HG02763 (cell line): ENCODE results near the gene GRM7.

Experiments used
- ATAC-seq: cut with Tn5 transposase; IDR thresholded peaks from one replicate; pipeline ENCODE4 v1.9.1; 2021; ENCODE audit warnings: mild to moderate bottlenecking, moderate library complexity; ENCODE audit not compliant: unreplicated experiment

GRM7 gene

DNA sequence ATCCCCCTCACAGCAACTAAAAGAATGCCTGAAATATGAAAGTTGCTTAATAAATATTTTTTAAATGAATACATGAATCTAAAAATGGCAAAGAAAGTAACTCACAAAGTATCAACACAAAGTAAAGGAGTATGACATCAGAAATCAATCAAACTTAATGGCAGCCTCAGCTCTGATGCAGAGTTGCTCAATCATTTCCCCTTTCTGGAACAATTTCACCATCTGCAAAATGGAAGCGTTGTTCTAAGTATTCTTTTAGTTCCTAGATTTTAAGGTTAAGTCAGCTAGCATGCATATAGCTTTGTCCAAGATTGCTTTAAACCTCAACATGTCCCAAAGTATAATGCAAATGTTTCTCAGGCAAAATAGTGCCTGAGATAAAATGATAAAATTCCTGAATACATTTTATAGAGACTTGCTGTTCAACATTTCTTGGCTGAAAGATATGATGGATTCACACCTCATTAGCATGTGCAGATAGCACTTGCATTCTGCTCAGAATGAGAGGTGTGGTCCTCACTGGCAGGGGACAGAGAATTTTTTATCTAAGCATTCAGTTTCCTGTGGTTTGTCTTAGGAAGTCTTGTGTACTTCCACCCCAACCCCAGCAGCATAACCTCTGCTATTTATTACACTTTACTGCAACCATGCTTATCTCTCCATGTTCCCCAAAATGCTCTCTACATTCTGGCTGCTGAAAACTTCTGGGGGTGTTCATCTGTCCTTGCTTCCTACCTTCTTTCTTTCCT, 429.3 kb downstream of the GRM7 start:
- ATAC-seq, result no peak

DNA sequence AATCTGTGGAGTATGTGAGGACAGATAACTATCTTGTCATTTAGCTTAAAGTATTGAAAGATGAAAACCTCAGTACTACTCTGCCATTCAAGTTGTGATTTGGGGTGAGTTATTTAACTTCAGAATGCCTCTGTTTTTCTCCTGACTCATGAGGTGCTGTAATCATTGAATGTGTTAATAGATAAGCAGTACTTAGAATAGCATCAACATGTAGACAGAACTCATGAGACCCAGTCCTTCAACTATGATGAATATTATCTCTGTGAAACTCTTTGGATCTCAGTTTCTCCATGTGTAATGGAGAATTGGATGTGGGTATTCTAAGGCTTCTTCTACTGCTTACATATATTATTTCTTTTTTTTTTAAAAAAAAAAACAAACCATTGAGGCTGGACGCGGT, 431.4 kb downstream of the GRM7 start:
- no peak for ATAC-seq

DNA sequence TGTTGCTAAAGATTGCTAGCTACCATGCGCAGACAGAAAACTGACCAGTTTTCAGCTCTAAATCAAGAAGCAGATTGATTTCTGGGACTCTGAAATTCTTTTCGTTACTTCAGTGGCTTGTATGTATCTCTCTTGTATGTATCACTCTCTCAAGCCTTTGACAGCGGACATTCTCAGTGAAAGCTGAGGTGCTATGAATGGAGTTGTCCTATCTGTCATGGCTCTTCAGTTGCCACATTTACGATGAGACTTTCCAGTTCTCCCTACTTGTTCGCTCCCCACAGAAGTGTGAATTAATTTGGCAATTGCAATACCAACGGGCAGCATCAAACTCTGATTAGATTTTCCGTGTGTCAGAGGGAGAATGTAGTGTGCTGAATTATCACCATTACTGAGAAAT, 432.4 kb downstream of the GRM7 start:
- no peak for ATAC-seq

DNA sequence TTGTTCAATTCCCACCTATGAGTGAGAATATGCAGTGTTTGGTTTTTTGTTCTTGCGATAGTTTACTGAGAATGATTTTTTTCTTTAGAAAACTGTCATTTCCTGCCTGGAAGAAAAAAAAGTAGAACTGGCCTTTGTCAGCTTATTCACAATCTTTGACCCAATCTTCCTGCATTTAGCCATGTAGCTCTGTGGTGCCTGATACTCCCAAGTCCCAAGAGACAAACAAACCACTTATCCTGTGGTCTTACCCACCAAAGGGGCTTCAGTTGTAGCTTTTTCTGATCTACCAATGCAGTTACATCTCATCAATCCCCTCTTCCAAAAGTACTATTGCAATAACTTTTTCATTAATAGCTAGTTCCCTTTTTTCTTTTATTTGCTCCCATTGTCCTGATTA, 444.6 kb downstream of the GRM7 start:
- no peak for ATAC-seq

DNA sequence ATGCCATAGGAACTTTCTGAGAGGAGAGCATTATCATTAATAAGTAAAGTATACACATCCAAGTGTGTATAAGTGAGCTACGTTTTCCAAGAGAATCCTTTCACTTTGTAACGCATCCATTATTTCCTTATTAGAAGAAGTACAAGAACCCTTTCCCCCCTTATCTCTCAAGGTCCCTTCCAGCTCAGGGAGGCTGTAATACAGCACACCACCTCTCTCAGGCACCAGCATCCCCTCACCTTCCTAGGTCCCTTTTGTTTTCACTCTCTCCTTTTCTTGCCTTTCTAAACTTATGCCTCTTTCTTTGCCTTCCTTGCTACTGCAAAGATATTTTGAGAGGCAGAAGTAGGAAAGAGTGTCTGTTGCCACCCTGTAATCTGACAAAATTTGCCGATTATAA, 446.0 kb downstream of the GRM7 start:
- ATAC-seq, result no peak

DNA sequence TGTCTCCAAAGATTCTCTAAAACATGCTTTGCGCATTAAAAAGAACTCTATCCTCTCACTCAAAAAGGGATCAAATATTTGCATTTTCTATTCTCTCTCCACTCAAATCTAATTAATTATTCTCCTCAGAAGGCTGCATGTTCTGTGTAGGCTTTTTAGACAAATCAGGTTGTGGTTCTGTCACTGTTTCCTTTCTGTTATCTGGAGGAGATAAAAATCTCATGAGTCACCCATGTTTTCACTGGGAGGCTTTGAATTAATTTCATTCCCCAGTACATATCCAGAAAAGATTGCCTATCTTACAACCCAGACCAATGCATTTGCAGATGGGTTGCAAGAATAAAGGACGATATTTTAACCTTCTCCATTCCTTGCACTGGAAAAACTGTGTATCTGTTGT, 446.5 kb downstream of the GRM7 start:
- no peak for ATAC-seq

DNA sequence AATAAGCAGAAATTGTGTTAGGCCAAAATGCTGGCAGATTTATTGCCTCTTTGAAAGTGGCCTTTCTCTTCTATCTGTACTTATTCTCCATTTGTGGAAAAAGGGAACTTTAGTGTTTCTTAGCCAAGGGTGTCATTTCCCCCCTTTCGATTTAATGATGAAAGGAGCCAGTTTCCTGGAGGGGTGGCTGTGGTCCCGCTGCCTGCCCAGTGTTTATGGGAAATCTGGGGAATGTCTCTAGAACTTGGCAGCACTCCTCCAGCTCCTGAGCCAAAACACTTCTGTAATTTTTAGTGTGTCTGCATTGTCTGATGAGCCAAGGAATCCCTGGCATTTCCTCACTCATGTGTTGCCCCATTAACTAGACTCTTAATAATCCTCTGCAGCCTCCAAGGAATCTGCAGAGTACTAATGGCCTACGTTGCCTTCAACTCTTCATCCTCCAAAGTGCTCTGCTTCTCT, 448.8 kb downstream of the GRM7 start:
- no peak for ATAC-seq

DNA sequence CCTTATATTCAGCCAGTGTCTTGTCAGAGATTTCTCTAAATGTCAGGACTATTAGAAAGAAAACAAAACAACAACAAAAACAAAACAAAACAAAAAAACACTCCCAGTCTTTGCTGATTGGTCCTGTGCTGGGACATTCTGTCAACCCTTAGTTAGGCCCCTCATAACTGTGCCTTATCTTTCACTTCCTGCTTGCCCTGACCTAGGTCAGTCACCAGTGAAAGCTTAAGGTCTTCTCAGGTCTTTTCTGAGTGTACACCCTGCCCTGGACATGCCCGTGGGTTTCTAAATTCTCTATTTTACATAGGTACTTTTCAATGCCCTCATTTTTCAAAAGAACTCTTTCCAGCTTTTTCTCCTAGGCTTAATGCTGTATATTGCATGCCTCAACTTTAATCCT, 454.1 kb downstream of the GRM7 start:
- peak; percentile 64 for ATAC-seq

DNA sequence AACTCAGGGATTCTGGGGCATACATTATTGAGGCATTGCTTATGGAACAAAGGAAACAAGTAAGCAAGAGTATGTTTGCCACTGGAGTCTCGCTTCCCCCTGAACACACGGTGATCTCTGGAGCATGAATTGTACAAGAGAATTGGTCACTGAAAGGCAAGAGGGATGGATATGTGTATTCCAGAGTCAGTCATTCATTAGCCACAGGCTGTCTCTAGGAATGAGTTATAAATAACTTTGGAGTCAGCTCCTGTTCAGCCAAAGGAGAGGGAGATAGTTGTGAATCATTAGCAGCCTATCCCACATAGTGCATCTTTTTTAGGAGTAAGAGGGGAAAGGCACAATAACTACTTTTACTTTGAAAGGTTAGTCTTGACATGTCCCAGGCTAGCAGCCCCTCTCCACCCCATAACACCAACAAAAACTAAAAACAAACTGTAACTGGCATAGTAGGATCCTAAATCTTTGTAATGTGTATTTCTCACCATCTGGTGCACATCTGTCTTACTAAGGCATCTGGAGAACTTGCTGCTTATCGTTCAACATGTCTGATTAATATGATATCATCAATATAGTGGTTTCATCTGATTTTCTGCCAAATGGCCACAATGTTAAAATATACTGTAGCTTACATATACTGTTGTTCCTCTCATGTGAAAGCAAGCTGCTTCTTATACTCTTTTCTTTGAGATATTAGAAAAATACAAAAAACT, 462.2 kb downstream of the GRM7 start:
- ATAC-seq, result no peak

DNA sequence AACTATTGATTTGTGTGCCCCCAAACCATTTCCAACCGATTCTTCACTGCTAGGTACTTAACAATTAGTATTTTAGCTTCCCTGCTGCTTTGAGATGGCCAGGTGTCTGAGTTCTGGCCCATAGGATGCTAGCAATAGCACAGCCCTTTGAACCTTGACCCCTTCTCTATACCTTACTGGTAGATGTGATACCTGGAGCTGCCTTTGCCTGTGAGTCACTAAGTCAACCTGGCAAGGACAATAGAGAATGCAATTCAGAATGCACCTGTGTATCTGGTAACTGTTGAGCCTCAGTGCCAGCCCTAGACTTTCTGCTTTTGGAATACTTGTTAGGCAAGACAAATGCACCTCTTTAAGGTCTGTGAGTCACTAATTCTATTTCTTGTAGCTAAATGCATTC, 467.4 kb downstream of the GRM7 start:
- no peak for ATAC-seq

DNA sequence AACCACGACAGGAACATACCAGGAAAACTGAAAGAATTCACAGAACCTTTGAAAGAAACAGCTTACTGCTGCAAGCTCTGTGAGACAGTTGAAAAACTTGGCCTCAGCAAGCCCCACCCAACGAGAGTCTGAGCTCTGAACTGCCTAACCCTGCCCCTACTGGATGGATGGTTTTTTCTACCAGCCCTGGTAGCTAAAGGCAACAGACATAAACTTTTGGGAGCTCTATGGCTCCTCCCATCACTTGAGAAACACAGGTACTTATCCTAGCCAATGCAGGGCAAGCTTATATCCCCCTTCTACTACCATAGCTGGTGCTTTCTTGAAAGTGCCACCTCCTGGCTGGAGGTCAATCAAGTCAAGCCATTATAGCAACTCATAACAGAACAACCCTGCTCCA, 471.8 kb downstream of the GRM7 start:
- no peak for ATAC-seq

DNA sequence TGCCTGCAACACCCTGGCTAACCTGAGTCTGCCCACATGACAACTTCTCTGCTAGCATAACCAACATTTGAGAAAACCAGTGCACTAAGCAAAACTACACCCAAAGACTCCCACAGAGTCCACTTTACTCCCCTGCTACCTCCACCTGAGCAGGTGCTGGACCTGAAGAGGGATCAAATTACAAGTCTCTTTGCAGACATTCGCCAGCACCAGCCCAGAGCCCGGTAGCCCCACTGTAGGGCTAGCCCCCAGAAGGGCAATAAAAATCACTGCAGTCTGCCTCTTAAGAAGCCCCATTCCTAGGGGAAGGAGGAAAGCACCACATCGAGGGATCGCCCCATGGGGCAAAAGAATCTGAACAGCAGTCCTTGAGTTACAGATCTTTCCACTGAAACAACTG, 472.2 kb downstream of the GRM7 start:
- ATAC-seq, result no peak

DNA sequence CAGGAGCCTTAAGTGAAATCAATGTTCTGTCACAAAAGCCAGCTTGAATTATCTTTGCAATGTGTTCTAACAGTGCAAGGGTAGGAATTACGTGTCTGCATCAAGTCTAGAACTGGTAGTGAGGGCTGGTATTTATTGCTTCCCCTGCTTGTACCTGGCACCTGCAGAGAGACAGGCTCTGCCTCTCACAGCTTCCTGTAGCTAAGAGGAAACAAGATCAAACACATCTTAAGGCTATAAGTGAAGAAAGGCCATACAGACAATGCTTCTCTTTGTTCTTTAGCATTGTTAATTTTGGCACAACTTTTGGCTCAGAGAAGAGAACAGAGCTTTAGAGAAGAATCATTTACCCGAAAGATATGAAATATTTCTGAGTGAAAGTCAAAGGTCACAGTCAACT, 479.9 kb downstream of the GRM7 start:
- no peak for ATAC-seq

DNA sequence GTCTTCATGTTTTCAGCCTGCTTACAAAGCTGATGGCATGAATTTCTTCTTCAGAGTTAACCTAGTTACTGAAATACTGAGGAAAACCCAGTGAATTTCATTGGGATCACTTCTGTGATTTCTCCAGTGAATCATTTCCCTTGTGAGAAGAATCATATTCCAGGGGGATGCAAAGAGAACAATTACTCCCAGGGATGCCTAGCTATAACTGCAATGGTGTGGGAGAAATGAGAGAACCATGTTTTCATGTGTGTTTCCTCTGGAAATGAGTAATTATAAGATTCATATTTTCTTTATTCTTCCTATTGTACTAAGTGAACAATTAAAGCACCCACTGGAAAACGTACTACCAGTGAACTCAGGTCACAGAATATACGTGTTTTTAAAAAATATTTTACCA, 485.4 kb downstream of the GRM7 start:
- ATAC-seq, result no peak

DNA sequence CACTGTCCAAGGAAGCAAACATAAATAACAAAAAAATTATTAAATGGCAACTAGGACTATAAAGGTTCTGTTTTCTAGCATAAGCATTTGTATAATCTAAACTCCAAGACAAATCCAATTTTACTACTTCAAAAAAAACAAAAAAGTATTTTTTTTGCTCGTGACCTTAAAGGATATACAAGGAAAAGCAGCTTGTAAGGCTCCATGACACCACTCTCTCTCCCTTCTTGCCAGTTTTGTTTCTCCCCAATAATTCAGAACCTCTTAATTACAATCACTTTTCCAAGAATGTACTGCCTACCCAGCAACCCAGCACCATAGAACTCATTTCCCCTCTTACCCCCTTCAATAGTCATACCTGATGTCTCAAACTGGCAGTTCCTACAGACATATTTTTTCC, 496.2 kb downstream of the GRM7 start:
- no peak for ATAC-seq

DNA sequence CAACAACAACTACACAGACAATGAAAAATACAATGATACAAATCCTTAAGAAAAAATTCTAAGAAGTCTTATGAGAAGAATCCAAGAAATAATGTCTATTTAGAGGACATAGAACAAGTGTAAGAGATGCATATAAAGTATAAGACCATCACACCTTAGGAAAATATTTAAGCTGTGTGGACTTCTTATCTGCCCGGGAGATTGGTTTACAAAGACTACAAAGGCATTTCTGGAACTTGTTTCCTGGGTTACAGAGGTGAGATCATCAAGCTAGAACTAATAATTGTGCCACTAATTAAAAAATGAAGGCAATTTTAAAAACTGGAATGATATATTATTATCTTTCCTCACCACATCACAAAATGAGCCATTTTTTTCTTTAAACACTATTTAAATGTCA, 507.1 kb downstream of the GRM7 start:
- no peak for ATAC-seq

DNA sequence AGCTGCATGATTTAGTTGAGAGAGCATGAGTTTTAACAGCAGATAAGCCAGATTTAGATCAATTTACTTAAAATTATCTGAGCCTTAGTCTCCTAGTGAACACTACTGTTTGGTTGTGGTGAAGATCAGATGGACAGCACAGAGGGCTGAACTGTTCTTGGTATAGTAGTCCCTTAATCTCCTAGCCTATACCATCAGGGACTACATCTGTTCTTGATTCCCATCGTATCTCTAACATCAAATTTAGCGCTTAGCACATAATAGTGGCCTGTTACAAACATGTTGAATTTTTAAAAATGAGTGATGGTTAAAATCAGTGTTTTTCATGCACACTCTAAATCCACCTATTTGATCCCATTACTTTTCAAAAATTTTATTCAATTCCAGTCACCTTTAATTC, 507.7 kb downstream of the GRM7 start:
- no peak for ATAC-seq

DNA sequence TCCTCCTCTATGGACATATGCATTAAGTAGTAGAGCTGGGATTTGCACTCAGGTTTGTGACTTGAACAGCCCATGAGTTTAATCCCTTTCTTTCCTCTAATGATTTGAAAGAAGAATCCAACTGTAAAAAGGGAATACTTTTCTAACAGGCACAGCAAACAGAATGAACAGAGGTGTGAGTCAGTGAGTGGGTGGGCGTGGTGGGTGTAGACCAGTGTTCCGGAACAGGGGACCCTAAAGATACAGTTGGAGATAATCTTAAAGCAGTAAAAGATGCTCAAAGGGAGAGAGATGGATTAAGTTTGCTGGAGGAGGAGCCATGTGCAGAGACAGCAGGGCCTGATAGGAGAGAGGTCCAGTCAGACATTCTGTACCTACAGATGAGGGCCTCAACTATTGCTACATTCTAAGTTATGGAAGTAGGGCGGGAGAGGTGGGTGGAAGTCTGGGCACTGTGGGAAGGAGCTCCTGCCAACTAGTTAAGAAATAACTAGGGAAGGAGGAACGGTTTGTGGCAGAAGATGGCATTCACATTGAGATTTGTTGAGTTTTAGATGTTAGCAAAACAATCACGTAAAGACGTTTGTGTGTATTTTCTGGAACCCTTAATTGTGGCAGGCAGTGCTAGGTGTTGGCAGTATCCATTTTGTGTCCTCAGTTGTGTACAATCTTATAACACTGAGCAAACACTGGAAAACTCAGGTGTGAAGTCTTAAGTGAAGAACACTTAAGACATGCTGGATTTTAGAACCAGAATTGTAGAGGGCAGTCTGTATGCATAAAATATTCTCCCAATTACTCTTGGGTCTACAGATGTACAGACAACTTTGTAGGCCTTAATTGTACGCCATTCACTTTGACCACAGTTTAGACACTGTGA, 511.0 kb downstream of the GRM7 start:
- no peak for ATAC-seq

DNA sequence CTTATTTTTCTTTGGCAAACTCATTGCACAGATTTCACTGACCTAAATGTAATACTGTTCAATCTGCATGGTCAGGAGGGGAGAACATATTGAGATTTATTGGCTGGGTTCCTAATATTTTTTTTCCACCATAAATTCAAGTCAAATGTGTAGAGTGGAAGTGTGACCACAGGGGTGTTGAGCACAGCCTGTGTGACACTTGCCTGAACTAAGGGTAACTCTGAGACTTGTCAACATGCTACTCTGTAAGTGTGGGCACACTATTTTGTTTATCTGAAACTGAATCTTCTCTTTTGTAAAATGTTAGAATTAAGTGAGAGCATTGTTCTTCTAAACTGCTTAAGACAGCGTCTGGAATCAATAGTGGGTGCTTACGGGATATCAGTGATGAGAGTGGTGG, 516.2 kb downstream of the GRM7 start:
- no peak for ATAC-seq

DNA sequence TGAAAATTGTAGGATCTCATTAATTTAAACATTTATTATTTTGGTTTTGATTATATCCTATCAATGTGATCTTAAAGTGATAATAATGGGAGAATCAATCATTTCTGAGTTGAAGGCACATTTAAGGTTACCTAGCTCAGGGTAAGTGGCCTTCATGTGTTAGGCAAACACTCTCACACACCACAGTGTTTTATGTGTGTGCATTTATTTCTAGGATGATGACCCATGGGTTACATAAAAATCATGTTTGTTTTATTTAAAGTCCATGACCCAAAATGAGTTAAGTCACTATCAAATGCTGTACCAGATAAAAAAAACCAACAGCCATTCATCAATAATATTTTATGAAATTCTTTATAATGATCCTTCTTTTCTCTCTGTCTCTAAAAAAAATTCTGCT, 520.8 kb downstream of the GRM7 start:
- ATAC-seq, result no peak

DNA sequence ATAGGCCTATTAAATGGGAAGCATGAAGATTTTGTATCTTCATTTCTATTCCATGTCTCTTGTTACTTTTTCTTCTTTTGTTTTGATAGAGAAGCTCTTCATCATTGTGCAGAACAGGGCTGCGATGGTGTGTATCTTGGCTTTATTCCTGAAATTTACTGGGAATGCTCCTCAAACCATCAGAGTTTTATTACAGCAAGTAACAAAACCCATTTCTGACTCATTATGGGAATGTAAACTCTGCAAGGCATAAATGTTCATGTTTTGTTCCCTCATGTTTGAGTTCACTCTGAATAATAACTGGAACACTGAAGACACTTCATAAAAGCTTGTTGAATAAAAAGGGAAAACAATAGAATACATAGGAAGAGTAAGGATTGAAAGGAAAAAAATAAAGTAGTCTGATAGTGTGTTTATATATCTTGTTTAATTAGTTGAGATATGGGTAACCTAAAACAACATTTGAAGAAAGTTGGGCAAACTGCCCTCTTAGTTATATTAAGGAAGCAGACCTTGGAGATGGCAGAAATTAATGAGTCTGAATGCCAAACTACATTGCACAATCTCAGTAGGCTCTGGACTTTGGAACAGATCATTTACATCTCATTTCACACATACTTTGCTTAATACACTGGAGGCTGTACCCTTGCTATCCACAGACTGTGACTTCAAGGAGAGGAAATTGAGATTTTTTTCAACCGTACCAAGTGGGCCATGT, 521.5 kb downstream of the GRM7 start:
- no peak for ATAC-seq
